GM19455 (cell line): ENCODE data around the gene MYH11.
"Not testable (repeated sequence)": the region's sequence is repeated elsewhere in the genome, so short reads cannot be mapped to it uniquely, and the experiment has no call there.

Experiments used
- ATAC-seq: cut with Tn5 transposase; IDR thresholded peaks from one replicate; pipeline ENCODE4 v1.9.1; 2021; ENCODE audit not compliant: unreplicated experiment

The MYH11 gene

GRCh38 chr16:15879255-15879811 is 22.5 kb upstream of the MYH11 start:
- no peak for ATAC-seq

- no peak for ATAC-seq
Measured at GRCh38 chr16:15876503-15876902, 19.7 kb upstream of the MYH11 start.

GRCh38 chr16:15874745-15875314 is 18.0 kb upstream of the MYH11 start:
- ATAC-seq, result no peak

GRCh38 chr16:15873737-15874136 is 16.9 kb upstream of the MYH11 start:
- no peak for ATAC-seq

GRCh38 chr16:15873301-15873700 is 16.5 kb upstream of the MYH11 start:
- ATAC-seq, result no peak

GRCh38 chr16:15870011-15870410 is 13.2 kb upstream of the MYH11 start:
- ATAC-seq, result no peak

- no peak for ATAC-seq
Measured at GRCh38 chr16:15866451-15866850, 9.6 kb upstream of the MYH11 start.

GRCh38 chr16:15865742-15866141 is 8.9 kb upstream of the MYH11 start:
- no peak for ATAC-seq

- no peak for ATAC-seq
Measured at GRCh38 chr16:15864939-15865338, 8.1 kb upstream of the MYH11 start.

GRCh38 chr16:15861996-15862395 is 5.2 kb upstream of the MYH11 start:
- no peak for ATAC-seq

- no peak for ATAC-seq
Measured at GRCh38 chr16:15858921-15859668, 2.3 kb upstream of the MYH11 start.

- no peak for ATAC-seq
Measured at GRCh38 chr16:15857724-15858560, 1.1 kb upstream of the MYH11 start.

GRCh38 chr16:15856182-15856581 is 646 bp downstream of the MYH11 start:
- ATAC-seq, result no peak

- ATAC-seq, result peak; percentile 70
Measured at GRCh38 chr16:15855704-15856003, 1.2 kb downstream of the MYH11 start.

- peak; percentile 31 for ATAC-seq
Measured at GRCh38 chr16:15854906-15855703, 1.7 kb downstream of the MYH11 start.

- no peak for ATAC-seq
Measured at GRCh38 chr16:15854061-15854460, 2.8 kb downstream of the MYH11 start.

- ATAC-seq, result no peak
Measured at GRCh38 chr16:15853021-15853420, 3.8 kb downstream of the MYH11 start.

- not testable (repeated sequence) for ATAC-seq
Measured at GRCh38 chr16:15850555-15850954, 6.3 kb downstream of the MYH11 start.

- no peak for ATAC-seq
Measured at GRCh38 chr16:15849209-15849981, 7.4 kb downstream of the MYH11 start.

- no peak for ATAC-seq
Measured at GRCh38 chr16:15847611-15848175, 9.1 kb downstream of the MYH11 start.
